ENCODE results near the gene ODC1.

DNA sequence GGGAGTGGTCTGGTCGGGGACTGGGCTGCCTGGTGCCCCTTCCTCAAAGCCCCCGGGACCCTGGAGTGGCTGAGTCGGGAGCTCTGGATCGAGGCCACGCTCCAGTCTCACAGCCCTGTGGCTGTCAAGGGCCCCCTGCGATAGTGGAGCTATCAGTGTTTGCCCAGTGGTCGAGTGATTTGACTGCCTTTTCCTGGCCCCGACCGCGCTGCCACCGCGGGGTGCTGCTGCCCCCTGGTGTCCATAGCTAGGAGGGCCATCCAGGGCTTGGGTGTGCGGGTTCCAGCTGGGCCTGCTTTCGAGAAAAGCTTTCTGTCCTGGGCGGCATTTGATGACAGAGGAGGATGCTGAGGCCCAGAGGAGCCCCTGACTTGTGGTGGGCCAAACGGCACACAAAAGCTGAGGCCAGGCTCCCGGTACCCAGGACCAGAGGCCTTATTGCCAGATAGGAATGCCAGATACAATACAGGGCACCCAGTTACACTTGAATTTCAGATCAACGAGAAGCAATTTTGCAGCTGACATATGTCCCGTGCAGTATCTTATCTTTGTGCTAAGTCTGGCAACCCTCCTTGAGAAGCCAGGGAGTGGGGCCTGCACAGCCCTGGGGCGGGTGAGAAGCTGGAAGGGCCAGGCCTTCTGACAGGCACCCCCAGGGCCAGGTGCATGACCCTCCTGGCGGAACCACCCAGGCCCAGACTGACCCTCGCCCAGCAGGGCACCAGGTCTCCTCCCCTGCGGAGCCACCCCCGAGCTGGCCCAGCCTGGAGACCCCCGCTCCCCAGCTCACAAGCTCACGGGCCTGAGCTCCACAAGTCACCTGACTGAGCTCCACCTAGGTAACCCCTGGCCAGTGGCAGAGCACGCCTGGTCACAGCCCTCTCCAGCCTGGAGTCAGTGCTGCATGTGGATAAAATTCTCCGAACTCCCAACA lies 13.0 kb downstream of the ODC1 start:
- TF ChIP-seq POLR2A (IDR thresholded peaks at IDR 0.05) (no peak), POLR2AphosphoS5 (IDR thresholded peaks at IDR 0.05) (no peak), EP300 (IDR thresholded peaks at IDR 0.05) (no peak)
- TF ChIP-seq, protein P1, sequence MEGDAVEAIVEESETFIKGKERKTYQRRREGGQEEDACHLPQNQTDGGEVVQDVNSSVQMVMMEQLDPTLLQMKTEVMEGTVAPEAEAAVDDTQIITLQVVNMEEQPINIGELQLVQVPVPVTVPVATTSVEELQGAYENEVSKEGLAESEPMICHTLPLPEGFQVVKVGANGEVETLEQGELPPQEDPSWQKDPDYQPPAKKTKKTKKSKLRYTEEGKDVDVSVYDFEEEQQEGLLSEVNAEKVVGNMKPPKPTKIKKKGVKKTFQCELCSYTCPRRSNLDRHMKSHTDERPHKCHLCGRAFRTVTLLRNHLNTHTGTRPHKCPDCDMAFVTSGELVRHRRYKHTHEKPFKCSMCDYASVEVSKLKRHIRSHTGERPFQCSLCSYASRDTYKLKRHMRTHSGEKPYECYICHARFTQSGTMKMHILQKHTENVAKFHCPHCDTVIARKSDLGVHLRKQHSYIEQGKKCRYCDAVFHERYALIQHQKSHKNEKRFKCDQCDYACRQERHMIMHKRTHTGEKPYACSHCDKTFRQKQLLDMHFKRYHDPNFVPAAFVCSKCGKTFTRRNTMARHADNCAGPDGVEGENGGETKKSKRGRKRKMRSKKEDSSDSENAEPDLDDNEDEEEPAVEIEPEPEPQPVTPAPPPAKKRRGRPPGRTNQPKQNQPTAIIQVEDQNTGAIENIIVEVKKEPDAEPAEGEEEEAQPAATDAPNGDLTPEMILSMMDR (IDR thresholded peaks at IDR 0.05), result peak; percentile 95 to 98 (median 96)

All from upper lobe of left lung (tissue), 4 donors.